ENCODE measurements around the gene TMBIM6. TPM values are rescaled to one million over a fixed set of nuclear protein-coding genes. Genes with fewer than 3 reads are reported as not detected.

Gene TMBIM6
- polyA plus RNA-seq, 2 of the 4 experiments (the other 2 are of a cell fraction), result 331 to 1,255 TPM

DNA sequence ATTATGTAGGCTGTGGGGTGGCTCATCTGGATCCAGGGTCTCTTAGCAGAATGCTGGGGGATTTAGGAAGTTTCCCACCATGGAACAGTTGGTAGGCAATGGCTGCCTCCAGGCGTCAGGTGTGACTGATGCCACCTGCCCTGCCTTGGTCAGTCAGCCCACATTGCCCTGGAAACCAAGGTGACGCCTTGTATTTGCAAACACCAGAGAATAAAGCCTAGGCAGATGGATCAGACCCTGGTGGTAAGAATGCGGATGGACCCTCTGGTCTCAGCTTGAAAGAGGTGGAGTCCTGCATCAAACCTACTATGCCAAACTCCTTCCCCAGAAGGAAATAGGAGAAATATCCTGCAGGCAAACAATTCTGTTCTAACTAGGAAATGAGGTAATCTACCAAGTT, 48.6 kb downstream of the TMBIM6 start (continued):
- TF ChIP-seq, protein P1, sequence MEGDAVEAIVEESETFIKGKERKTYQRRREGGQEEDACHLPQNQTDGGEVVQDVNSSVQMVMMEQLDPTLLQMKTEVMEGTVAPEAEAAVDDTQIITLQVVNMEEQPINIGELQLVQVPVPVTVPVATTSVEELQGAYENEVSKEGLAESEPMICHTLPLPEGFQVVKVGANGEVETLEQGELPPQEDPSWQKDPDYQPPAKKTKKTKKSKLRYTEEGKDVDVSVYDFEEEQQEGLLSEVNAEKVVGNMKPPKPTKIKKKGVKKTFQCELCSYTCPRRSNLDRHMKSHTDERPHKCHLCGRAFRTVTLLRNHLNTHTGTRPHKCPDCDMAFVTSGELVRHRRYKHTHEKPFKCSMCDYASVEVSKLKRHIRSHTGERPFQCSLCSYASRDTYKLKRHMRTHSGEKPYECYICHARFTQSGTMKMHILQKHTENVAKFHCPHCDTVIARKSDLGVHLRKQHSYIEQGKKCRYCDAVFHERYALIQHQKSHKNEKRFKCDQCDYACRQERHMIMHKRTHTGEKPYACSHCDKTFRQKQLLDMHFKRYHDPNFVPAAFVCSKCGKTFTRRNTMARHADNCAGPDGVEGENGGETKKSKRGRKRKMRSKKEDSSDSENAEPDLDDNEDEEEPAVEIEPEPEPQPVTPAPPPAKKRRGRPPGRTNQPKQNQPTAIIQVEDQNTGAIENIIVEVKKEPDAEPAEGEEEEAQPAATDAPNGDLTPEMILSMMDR (IDR thresholded peaks at IDR 0.05), result no peak

DNA sequence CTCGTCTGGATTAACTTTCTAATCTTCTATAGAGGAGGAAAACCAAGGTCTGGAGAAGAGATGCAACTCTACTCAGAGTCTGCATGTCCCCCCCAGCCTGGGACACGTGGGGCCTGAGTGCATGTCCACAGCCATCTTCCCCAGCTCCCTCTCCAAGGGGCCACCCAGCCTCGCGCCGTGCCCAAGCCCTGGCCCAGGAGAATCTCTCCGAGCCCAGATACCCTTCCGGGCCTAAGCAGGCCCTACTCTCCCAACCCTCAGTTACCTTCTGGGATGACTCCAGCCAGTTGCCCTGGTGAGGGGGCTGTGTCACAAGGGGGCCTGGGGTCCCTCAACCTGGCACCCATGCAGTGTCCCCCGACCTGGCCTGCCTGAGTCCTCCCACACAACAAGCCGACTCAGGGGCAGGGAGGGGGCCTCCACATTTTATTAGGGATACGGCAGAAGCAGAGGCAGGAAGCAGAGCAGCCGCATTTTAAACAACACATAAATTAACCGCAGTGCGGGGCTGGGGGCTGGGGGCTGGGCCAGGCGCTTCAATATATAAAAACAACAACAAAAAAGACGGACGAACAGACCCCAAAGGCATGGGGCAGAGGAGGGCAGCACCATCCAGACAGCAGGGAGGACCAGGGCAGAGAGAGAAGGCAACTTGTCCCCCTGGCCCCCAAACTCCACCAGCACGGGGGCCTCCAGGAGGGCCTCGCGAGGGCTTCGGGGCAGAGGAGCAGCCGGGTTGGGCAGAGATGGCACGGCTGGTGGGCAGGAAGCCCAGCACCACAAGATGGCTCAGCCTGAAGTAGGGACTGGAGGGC, 49.6 kb downstream of the TMBIM6 start:
- ATAC-seq, result no peak
- WGBS (ENCODE audit: missing lambda C conversion rate), result 88% methylated on average over 22 of the region's 22 CpGs

GRCh38 chr12:49791700-49792099, 50.3 kb downstream of the TMBIM6 start:
- DNase-seq (ENCODE audit: low read depth in 1 of 2, low spot score in 1 of 2) (no peak), ATAC-seq (no peak)
- POLR2A ChIA-PET, result no interaction called here

More for the DNA sequence above, 49.6 kb downstream of the TMBIM6 start:
- ChIA-PET CTCF (interaction anchor here (0.7 kb wide), 1 partner anchor 217 kb away, joined by 3 read pairs; no protein-coding TSS in a partner anchor), POLR2A (no interaction called here)
- no peak for TF ChIP-seq HOXB13 (CRISPR knock-in tag; IDR thresholded peaks at IDR 0.05; ENCODE audit: low read depth)
- TF ChIP-seq MAZ (IDR thresholded peaks at IDR 0.05; ENCODE audit: borderline replicate concordance, low read depth, low read length), result no peak
- no peak for TF ChIP-seq SREBF2 (IDR thresholded peaks at IDR 0.05)
- TF ChIP-seq TP53 (CRISPR knock-in tag; IDR thresholded peaks at IDR 0.05), result no peak
- TF ChIP-seq, protein P2, sequence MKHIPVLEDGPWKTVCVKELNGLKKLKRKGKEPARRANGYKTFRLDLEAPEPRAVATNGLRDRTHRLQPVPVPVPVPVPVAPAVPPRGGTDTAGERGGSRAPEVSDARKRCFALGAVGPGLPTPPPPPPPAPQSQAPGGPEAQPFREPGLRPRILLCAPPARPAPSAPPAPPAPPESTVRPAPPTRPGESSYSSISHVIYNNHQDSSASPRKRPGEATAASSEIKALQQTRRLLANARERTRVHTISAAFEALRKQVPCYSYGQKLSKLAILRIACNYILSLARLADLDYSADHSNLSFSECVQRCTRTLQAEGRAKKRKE (CRISPR knock-in tag; IDR thresholded peaks at IDR 0.05; ENCODE audit: low read depth), result no peak
- TF ChIP-seq TFCP2L1 (CRISPR knock-in tag; IDR thresholded peaks at IDR 0.05), result no peak
- TF ChIP-seq EP300 (IDR thresholded peaks at IDR 0.05), result no peak
- TF ChIP-seq RCOR1 (IDR thresholded peaks at IDR 0.05; ENCODE audit: low read depth, low read length), result no peak
- no peak for TF ChIP-seq NR3C1 (IDR thresholded peaks at IDR 0.05)
- TF ChIP-seq SMC3 (IDR thresholded peaks at IDR 0.05), result no peak
- TF ChIP-seq KDM5A (IDR thresholded peaks at IDR 0.05), result no peak
- no peak for TF ChIP-seq RAD21 (conservative IDR thresholded peaks at IDR 0.05 in 1 of 2, IDR thresholded peaks at IDR 0.05 in 1 of 2)
- TF ChIP-seq HOXB5 (CRISPR knock-in tag; IDR thresholded peaks at IDR 0.05), result no peak
- no peak for TF ChIP-seq MAFK (IDR thresholded peaks at IDR 0.05; ENCODE audit: partially characterized antibody)
- no peak for TF ChIP-seq E2F6 (IDR thresholded peaks at IDR 0.05; ENCODE audit: borderline replicate concordance, low read depth)
- TF ChIP-seq FOSL2 (IDR thresholded peaks at IDR 0.05), result no peak
- TF ChIP-seq FOSL2 (CRISPR knock-in tag; IDR thresholded peaks at IDR 0.05), result no peak
- TF ChIP-seq FOXS1 (CRISPR knock-in tag; IDR thresholded peaks at IDR 0.05), result no peak
- TF ChIP-seq ELK1 (IDR thresholded peaks at IDR 0.05; ENCODE audit: low read depth, low read length), result no peak
- no peak for TF ChIP-seq GATA3 (IDR thresholded peaks at IDR 0.05; ENCODE audit: borderline replicate concordance)
- H3K4me3 ChIP-seq, result no peak overlapping the region
- DNase-seq (ENCODE audit: low read depth in 1 of 2, low spot score in 1 of 2) (no peak), FAIRE-seq (no peak)
- H3K4me1 ChIP-seq, result no peaks in the 10 kb centered on the region
- peaks cover 2% of the 10 kb centered on the region; the same call in 1 of the 3 replicates for H3K9me3 ChIP-seq
- H3K4me2 ChIP-seq, result no peak overlapping the region
- no peak overlapping the region for H3K27ac ChIP-seq

More at GRCh38 chr12:49791700-49792099, 50.3 kb downstream of the TMBIM6 start:
- WGBS (ENCODE audit: missing lambda C conversion rate), result 86% methylated on average over 23 of the region's 23 CpGs
- no peak for FAIRE-seq
- Histone ChIP-seq H3K9me3 (peaks cover 2% of the 10 kb centered on the region; the same call in 1 of the 3 replicates), H3K27ac (no peak overlapping the region), H3K4me2 (no peak overlapping the region), H3K4me1 (no peaks in the 10 kb centered on the region), H3K4me3 (no peak overlapping the region)
- CTCF ChIA-PET, result interaction anchor here (1.1 to 1.3 kb wide), 3 partner anchors 10 to 155 kb away, joined by 3 to 4 read pairs (median 4); no protein-coding TSS in a partner anchor
- TF ChIP-seq SREBF2 (IDR thresholded peaks at IDR 0.05) (no peak), NPAS2 (CRISPR knock-in tag; IDR thresholded peaks at IDR 0.05; ENCODE audit: borderline replicate concordance) (no peak), GATA3 (IDR thresholded peaks at IDR 0.05; ENCODE audit: borderline replicate concordance) (no peak), RARB (CRISPR knock-in tag; IDR thresholded peaks at IDR 0.05) (no peak), FOXS1 (CRISPR knock-in tag; IDR thresholded peaks at IDR 0.05) (no peak)

All from A549 (cell line).